A549 (cell line): ENCODE data around the gene SIK3. TPM values are rescaled to one million over a fixed set of nuclear protein-coding genes. Genes with fewer than 3 reads are reported as not detected.

Experiments
- ATAC-seq, 2 experiments: fragments of 200-7000 bp in 1 of 2; fragments of >200 bp in 1 of 2; cut with Nextera tagmentation in 1 of 2; cut with Tn5 transposase in 1 of 2; 3 replicates each; pipeline versions ENCODE4 v1.8.0 to v1.9.1; 2018 to 2020; ENCODE audit warnings: mild to moderate bottlenecking in 1 of 2, moderate library complexity in 1 of 2
- CTCF ChIA-PET: fragments of 300-600 bp; sonication (Branson Sonifier 250); formaldehyde crosslinking; extraction: SDS; loops from one replicate; lab custom pipeline; 2021; ENCODE audit warnings: antibody characterized with exemption, inconsistent platforms; lab: Yijun Ruan, JAX
- POLR2A ChIA-PET: fragments of 350-600 bp; formaldehyde crosslinking; extraction: SDS; loops from one replicate; lab custom pipeline; 2021; ENCODE audit warnings: antibody characterized with exemption, inconsistent platforms; lab: Yijun Ruan, JAX
- DNase-seq, 2 experiments: peaks; one replicate each; pipeline versions ENCODE4 v3.0.0 to v3.0.0-alpha.2; 2011 to 2016; ENCODE audit warnings: low read depth in 1 of 2, low spot score in 1 of 2
- FAIRE-seq: peaks from 2 replicates; lab custom pipeline; 2011; peaks lifted over from hg19 to GRCh38; lab: Jason Lieb, UNC
- H3K27ac ChIP-seq, 2 experiments: fragments of >200 bp; sonication (Bioruptor Twin); formaldehyde crosslinking; 3 replicates each; pipeline ENCODE4 v1.5.1; 2016 to 2017
- H3K4me1 ChIP-seq: fragments of >200 bp; sonication (Bioruptor Twin); formaldehyde crosslinking; 3 replicates; pipeline ENCODE4 v1.6.1; 2016
- H3K4me2 ChIP-seq: fragments of >200 bp; sonication (Bioruptor Twin); formaldehyde crosslinking; 3 replicates; pipeline ENCODE4 v1.6.1; 2016
- H3K4me3 ChIP-seq: fragments of >200 bp; sonication (Bioruptor Twin); formaldehyde crosslinking; 3 replicates; pipeline ENCODE4 v1.5.1; 2016
- H3K9me3 ChIP-seq: fragments of >200 bp; sonication (Bioruptor Twin); formaldehyde crosslinking; 3 replicates; pipeline ENCODE4 v1.6.1; 2016
- CEBPB ChIP-seq, 2 experiments: fragments of >200 bp in 1 of 2; sonication (Bioruptor Twin) in 1 of 2; formaldehyde crosslinking in 1 of 2; IDR thresholded peaks; 2 replicates each; pipeline ENCODE4 v1.6.1; 2012 to 2016
- CHD2 ChIP-seq: fragments of 150-350 bp; IDR thresholded peaks from 2 replicates; pipeline ENCODE4 v1.6.1; 2014; ENCODE audit warnings: low read length; ENCODE audit not compliant: partially characterized antibody
- CHD4 ChIP-seq: fragments of 200-600 bp; sonication (generic); IDR thresholded peaks from 2 replicates; pipeline ENCODE4 v1.6.1; 2016; ENCODE audit warnings: antibody characterized with exemption, mild to moderate bottlenecking, borderline replicate concordance
- E2F6 ChIP-seq: IDR thresholded peaks from 2 replicates; pipeline ENCODE4 v1.6.1; 2012; ENCODE audit warnings: low read depth, borderline replicate concordance
- ELK1 ChIP-seq: fragments of 150-350 bp; IDR thresholded peaks from 2 replicates; pipeline ENCODE4 v1.6.1; 2014; ENCODE audit warnings: low read depth, mild to moderate bottlenecking, low read length
- ESRRA ChIP-seq: fragments of 150-350 bp; IDR thresholded peaks from 2 replicates; pipeline ENCODE4 v1.6.1; 2014; ENCODE audit warnings: mild to moderate bottlenecking, low read length, borderline replicate concordance
- FOSL2 ChIP-seq, 2 experiments: fragments of 450-650 bp in 1 of 2; fragments of >200 bp in 1 of 2; sonication (Bioruptor Twin) in 1 of 2; formaldehyde crosslinking; IDR thresholded peaks; 2 replicates each; pipeline versions ENCODE4 v1.5.0 to v1.6.1; 2016 to 2020; ENCODE audit warnings: mild to moderate bottlenecking in 1 of 2, moderate library complexity in 1 of 2
- FOXS1 ChIP-seq: fragments of 250-450 bp; sonication (Bioruptor Pico); IDR thresholded peaks from 2 replicates; pipeline ENCODE4 v1.5.0; 2020; ENCODE audit warnings: mild to moderate bottlenecking, moderate library complexity
- GATA3 ChIP-seq: IDR thresholded peaks from 2 replicates; pipeline ENCODE4 v1.6.1; 2012; ENCODE audit warnings: borderline replicate concordance
- HDAC2 ChIP-seq: fragments of 200-600 bp; sonication (generic); IDR thresholded peaks from 2 replicates; pipeline ENCODE4 v1.6.1; 2016
- JUN ChIP-seq, 2 experiments: fragments of >200 bp; sonication (Bioruptor Twin); formaldehyde crosslinking; IDR thresholded peaks; 2 replicates in 1 of 2; 3 replicates in 1 of 2; pipeline ENCODE4 v1.6.1; 2016 to 2017
- KDM1A ChIP-seq: fragments of 200-600 bp; sonication (generic); IDR thresholded peaks from 2 replicates; pipeline ENCODE4 v1.6.1; 2016; ENCODE audit warnings: low read depth, mild to moderate bottlenecking
- KDM5A ChIP-seq: fragments of 200-600 bp; sonication (generic); IDR thresholded peaks from 2 replicates; pipeline ENCODE4 v1.6.1; 2016; ENCODE audit warnings: antibody characterized with exemption, mild to moderate bottlenecking
- MAFK ChIP-seq: fragments of 450-650 bp; IDR thresholded peaks from 2 replicates; pipeline ENCODE4 v1.6.1; 2014; ENCODE audit not compliant: partially characterized antibody
- MAX ChIP-seq: IDR thresholded peaks from 2 replicates; pipeline ENCODE4 v1.6.1; 2012
- MYC ChIP-seq: IDR thresholded peaks from 2 replicates; pipeline ENCODE4 v1.6.1; 2012; ENCODE audit warnings: mild to moderate bottlenecking, inconsistent platforms, low read length, improper control_type of control experiment, borderline replicate concordance
- POLR2A ChIP-seq: IDR thresholded peaks from 2 replicates; pipeline ENCODE4 v1.6.1; 2012; ENCODE audit warnings: mild to moderate bottlenecking, low read length
- POLR2AphosphoS2 ChIP-seq: conservative IDR thresholded peaks from 2 replicates; pipeline ENCODE4 v1.6.1; 2012; ENCODE audit warnings: low read length, improper control_type of control experiment, inconsistent platforms
- RNF2 ChIP-seq: fragments of 200-600 bp; sonication (generic); IDR thresholded peaks from 2 replicates; pipeline ENCODE4 v1.6.1; 2016; ENCODE audit warnings: low read depth, mild to moderate bottlenecking, antibody characterized with exemption, moderate library complexity, borderline replicate concordance
- ZNF302 ChIP-seq: fragments of 250-450 bp; sonication (Bioruptor Pico); IDR thresholded peaks from 2 replicates; pipeline ENCODE4 v1.9.0; 2021; ENCODE audit warnings: inconsistent platforms, mild to moderate bottlenecking, moderate library complexity
- WGBS: methylation state at CpG from one replicate; pipeline ENCODE4 v1.1.6; 2017; ENCODE audit errors: missing lambda C conversion rate; 5-methylcytosine and 5-hydroxymethylcytosine counted together
- polyA plus RNA-seq, 4 experiments: library from polyadenylated mRNA; depleted of rRNA in 3 of 4; stranded (reverse); fragments of >200 nt; fragmentation: RNase III in 1 of 4; extraction: RNeasy Plus Mini Kit Qiagen cat#74134 plus additional on column Dnase treatment in 1 of 4; gene quantifications; 2 replicates in 3 of 4; 3 replicates in 1 of 4; pipeline ENCODE4 v1.2.3, GENCODE V29; 2011 to 2017
- TF ChIP-seq, protein P1 (sequence below): fragments of 250-450 bp; sonication (Bioruptor Pico); IDR thresholded peaks from 2 replicates; pipeline ENCODE4 v1.5.0; 2021; ENCODE audit warnings: mild to moderate bottlenecking, moderate library complexity, borderline replicate concordance
- TF ChIP-seq, protein P2 (sequence below): fragments of 450-650 bp; IDR thresholded peaks from 2 replicates; pipeline ENCODE4 v1.6.1; 2014; ENCODE audit warnings: antibody characterized with exemption
- TF ChIP-seq, protein P3 (sequence below): fragments of 200-600 bp; sonication (generic); IDR thresholded peaks from 2 replicates; pipeline ENCODE4 v1.6.1; 2016; ENCODE audit warnings: antibody characterized with exemption, mild to moderate bottlenecking, moderate library complexity
- TF ChIP-seq, protein P4 (sequence below): IDR thresholded peaks from 2 replicates; pipeline ENCODE4 v1.6.1; 2012

Gene SIK3
- polyA plus RNA-seq, 2 of the 4 experiments (the other 2 are of a cell fraction), result 8.2 to 9.0 TPM

DNA sequence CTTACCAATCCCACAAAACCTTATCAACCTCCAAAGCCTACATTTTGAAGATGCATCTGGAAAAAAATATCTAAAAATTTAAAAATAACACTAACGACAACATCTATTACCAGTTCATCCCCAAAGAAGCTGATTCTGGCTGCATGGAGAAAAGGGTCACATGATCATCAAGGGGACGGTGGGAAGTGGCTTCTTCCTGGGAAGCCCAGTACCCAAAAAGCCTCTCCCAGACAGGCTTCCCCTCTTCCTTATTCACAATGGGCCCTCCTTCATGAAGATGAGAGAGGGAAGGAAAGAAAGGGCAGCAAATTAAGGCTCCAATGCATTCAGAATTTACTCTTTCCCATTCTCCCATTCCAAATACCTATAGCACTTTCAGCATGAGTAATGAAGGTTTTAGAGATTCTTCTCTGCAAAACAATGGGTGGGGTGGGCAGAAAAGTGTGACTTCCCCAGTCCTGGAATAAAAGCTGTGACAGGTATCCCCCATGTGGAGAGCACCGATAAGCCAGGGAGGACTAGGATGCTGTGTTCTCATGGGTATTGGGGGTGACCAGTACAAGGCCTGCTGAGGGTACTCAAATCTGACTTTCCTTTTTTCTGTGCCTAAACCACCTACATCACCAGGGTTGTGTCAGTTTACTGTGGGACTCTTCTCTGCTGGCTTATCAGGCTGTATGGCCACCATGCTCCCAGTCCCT is 88.2 kb downstream of the SIK3 start:
- CTCF ChIA-PET, result interaction anchor here (1.2 to 1.5 kb wide), 2 partner anchors 12 to 130 kb away, joined by 3 read pairs; no protein-coding TSS in a partner anchor

DNA sequence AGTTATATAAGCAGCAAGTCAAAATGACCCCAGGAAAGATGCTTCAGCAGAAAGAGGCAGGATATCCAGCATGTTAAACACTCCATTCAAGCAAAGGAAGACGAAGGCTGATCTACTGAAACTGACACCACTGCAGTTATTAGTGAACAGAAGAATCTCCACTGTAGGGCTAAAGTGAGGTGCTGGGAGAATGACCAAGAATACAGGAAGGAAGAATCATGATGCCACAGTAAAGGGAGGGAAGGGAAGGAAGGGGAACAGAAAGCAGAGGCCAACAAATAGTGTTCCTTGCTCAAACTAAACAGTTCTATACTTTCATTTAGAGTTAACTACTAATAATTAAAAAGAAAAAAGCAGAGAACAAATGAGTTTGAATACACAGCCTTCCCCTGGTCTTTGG is 92.5 kb downstream of the SIK3 start:
- H3K4me1 ChIP-seq, result peaks cover 11% of the 10 kb centered on the region
- ATAC-seq (no peak), FAIRE-seq (no peak), DNase-seq (no peak)
- 88% methylated on average over 1 of the region's 1 CpG for WGBS
- H3K4me3 ChIP-seq, result no peak overlapping the region
- H3K27ac ChIP-seq, result no peak overlapping the region
- POLR2A ChIA-PET, result no interaction called here
- CTCF ChIA-PET, result no interaction called here
- no peak overlapping the region for H3K4me2 ChIP-seq
- no peaks in the 10 kb centered on the region for H3K9me3 ChIP-seq
- TF ChIP-seq ZNF302 (CRISPR knock-in tag), result no peak
- TF ChIP-seq KDM1A, result no peak
- no peak for TF ChIP-seq JUN (IDR thresholded peaks at IDR 0.05)
- no peak for TF ChIP-seq POLR2A
- no peak for TF ChIP-seq MAFK
- TF ChIP-seq E2F6, result no peak
- no peak for TF ChIP-seq KDM5A
- TF ChIP-seq MYC, result no peak
- TF ChIP-seq, protein P1, sequence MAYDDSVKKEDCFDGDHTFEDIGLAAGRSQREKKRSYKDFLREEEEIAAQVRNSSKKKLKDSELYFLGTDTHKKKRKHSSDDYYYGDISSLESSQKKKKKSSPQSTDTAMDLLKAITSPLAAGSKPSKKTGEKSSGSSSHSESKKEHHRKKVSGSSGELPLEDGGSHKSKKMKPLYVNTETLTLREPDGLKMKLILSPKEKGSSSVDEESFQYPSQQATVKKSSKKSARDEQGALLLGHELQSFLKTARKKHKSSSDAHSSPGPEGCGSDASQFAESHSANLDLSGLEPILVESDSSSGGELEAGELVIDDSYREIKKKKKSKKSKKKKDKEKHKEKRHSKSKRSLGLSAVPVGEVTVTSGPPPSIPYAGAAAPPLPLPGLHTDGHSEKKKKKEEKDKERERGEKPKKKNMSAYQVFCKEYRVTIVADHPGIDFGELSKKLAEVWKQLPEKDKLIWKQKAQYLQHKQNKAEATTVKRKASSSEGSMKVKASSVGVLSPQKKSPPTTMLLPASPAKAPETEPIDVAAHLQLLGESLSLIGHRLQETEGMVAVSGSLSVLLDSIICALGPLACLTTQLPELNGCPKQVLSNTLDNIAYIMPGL (CRISPR knock-in tag), result no peak
- TF ChIP-seq, protein P2, sequence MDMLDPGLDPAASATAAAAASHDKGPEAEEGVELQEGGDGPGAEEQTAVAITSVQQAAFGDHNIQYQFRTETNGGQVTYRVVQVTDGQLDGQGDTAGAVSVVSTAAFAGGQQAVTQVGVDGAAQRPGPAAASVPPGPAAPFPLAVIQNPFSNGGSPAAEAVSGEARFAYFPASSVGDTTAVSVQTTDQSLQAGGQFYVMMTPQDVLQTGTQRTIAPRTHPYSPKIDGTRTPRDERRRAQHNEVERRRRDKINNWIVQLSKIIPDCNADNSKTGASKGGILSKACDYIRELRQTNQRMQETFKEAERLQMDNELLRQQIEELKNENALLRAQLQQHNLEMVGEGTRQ, result no peak
- TF ChIP-seq POLR2AphosphoS2, result no peak
- TF ChIP-seq RNF2, result no peak

More for the DNA sequence above, 88.2 kb downstream of the SIK3 start:
- no peak for DNase-seq
- Histone ChIP-seq H3K4me1 (peaks cover 29% of the 10 kb centered on the region), H3K4me2 (0 out of 3 replicates have a peak overlapping the region, but pooled peaks have one; percentile 14)
- POLR2A ChIA-PET, result no interaction called here
- 63% methylated on average over 3 of the region's 3 CpGs for WGBS
- TF ChIP-seq JUN (IDR thresholded peaks at IDR 0.05) (no peak), CEBPB (IDR thresholded peaks at IDR 0.05) (no peak), HDAC2 (no peak), CHD2 (no peak), MAX (no peak), ELK1 (no peak), ESRRA (no peak), FOSL2 (IDR thresholded peaks at IDR 0.05) (no peak), FOSL2 (CRISPR knock-in tag; IDR thresholded peaks at IDR 0.05) (no peak), POLR2A (no peak), GATA3 (no peak), CHD4 (no peak), FOXS1 (CRISPR knock-in tag) (no peak)
- TF ChIP-seq, protein P2, result no peak
- TF ChIP-seq, protein P3, sequence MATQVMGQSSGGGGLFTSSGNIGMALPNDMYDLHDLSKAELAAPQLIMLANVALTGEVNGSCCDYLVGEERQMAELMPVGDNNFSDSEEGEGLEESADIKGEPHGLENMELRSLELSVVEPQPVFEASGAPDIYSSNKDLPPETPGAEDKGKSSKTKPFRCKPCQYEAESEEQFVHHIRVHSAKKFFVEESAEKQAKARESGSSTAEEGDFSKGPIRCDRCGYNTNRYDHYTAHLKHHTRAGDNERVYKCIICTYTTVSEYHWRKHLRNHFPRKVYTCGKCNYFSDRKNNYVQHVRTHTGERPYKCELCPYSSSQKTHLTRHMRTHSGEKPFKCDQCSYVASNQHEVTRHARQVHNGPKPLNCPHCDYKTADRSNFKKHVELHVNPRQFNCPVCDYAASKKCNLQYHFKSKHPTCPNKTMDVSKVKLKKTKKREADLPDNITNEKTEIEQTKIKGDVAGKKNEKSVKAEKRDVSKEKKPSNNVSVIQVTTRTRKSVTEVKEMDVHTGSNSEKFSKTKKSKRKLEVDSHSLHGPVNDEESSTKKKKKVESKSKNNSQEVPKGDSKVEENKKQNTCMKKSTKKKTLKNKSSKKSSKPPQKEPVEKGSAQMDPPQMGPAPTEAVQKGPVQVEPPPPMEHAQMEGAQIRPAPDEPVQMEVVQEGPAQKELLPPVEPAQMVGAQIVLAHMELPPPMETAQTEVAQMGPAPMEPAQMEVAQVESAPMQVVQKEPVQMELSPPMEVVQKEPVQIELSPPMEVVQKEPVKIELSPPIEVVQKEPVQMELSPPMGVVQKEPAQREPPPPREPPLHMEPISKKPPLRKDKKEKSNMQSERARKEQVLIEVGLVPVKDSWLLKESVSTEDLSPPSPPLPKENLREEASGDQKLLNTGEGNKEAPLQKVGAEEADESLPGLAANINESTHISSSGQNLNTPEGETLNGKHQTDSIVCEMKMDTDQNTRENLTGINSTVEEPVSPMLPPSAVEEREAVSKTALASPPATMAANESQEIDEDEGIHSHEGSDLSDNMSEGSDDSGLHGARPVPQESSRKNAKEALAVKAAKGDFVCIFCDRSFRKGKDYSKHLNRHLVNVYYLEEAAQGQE, result no peak
- TF ChIP-seq, protein P4, sequence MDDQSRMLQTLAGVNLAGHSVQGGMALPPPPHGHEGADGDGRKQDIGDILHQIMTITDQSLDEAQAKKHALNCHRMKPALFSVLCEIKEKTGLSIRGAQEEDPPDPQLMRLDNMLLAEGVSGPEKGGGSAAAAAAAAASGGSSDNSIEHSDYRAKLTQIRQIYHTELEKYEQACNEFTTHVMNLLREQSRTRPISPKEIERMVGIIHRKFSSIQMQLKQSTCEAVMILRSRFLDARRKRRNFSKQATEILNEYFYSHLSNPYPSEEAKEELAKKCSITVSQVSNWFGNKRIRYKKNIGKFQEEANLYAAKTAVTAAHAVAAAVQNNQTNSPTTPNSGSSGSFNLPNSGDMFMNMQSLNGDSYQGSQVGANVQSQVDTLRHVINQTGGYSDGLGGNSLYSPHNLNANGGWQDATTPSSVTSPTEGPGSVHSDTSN, result no peak
- TF ChIP-seq, all 56 proteins: peak for 0
- H3K4me3 ChIP-seq, result no peak overlapping the region
- H3K27ac ChIP-seq, result peak overlapping the region in 1 of 2 experiments; percentile 75; a peak in 2 of 6 replicates
- ATAC-seq, result no peak
- no peak for FAIRE-seq
- no peaks in the 10 kb centered on the region for H3K9me3 ChIP-seq
